ENCODE measurements around the gene KCNQ4.

Gene KCNQ4

GRCh38 chr1:40820251-40820797 is 36.7 kb downstream of the KCNQ4 start:
- no peak for DNase-seq (ENCODE audit: low spot score)

- DNase-seq (ENCODE audit: low spot score), result no peak
These were observed 37.5 kb downstream of the KCNQ4 start for GRCh38 chr1:40820911-40821693.

GRCh38 chr1:40822890-40823289 is 39.3 kb downstream of the KCNQ4 start:
- DNase-seq (ENCODE audit: low spot score), result no peak

GRCh38 chr1:40823345-40823744 is 39.8 kb downstream of the KCNQ4 start:
- no peak for DNase-seq (ENCODE audit: low spot score)

DNA sequence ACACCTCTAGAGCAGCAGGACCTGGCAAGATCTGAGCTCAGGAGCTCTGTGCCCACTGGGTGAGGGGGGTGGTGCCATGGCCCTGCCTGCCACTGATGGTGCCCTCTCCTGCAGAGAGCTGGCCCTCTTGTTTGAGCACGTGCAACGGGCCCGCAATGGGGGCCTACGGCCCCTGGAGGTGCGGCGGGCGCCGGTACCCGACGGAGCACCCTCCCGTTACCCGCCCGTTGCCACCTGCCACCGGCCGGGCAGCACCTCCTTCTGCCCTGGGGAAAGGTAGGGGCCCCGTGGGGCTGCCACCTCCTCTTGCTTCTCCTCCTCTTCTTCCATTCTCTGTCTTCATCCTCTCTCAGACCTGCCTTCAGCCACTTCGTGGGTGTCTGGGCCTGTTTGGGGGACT is 40.4 kb downstream of the KCNQ4 start:
- no peak for DNase-seq (ENCODE audit: low spot score)

DNA sequence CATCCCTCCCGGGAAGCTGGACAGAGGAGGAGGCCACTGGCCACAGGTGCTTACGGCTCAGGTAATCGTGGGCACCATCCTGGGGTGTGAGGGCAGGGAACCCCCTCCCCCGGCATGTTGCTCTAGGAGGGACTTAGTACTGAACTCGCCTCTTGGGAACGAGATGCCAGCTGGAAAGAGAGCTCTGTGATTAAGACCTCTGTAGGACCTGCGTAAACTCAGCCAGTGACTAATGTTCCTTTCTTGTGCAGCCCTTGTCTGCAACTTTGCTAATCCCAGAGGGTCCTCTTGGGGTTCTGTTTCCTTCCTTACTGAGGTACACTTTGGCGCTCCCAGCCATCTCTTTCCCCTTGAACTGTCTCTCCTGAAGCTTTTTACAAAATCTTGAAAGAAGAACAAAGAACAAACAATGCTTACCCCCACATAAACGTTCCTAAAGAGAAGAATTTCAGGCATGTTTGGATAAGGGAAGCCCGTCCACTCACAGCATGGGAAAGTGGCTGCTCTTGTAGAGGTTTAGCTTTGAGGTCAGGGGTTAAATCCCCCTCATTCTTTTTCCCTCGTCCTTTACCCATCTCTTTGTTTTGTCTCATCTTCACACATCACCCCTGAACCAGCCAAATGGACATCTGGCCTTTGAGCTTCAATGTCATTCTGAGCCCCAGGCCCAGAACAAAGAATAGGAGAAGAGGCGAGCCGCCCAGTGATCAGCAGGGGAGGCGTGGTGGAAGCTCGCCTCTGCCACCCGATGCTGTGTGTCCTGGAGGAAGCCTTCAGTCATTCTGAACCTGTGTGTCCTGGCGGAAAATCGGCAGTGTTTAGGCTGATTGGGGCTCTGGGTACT is 41.2 kb downstream of the KCNQ4 start:
- no peak for DNase-seq (ENCODE audit: low spot score)

GRCh38 chr1:40825435-40825788 is 41.8 kb downstream of the KCNQ4 start:
- DNase-seq (ENCODE audit: low spot score), result no peak

DNA sequence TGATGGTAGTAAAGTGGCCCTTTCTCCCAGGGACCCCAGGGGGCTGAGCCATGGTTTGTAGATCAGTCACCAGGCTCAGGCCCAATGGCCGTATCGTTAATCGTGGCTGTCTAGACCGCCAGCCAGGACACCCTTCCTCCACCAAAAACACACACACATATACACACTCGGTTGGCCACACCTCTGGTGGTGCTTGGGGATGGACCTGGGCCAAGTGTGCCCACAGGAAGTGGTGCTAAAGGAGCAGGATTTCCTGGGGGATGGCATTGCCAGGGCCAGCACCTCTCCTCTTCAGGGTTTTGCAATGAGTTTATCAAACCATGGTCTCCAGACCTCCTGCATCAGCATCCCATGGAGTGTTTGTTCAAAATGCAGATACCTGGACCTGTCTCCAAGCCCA is 42.4 kb downstream of the KCNQ4 start:
- DNase-seq (ENCODE audit: low spot score), result no peak

DNA sequence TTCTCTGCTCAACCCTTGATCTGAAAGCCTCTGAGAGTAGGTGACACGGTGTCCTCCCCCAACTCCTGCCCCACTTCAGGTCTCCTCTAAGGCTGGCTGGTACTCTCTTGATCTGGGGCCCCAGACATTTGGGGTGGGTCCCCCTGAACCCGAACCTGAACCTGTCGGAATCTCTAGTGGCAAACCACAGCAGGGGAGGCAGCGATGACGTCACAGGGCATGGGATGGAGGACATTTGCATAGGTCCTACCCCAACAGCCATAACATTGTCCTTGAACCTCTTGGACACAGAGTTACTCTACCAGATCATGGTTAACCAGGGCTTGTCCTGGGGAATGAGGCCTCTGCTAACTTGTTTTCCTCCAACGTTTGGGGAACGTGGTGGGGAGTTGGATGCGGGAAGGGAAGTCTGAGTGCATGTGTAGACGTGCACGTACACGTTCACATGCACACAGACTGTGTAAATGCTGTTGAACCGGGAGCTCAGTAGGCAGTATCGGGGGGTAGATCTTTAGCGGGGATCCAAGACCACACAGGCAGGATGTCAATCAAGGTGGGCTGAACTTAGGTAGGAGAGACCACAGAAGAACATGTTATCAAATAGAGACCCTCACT is 46.2 kb downstream of the KCNQ4 start:
- no peak for DNase-seq (ENCODE audit: low spot score)

GRCh38 chr1:40830419-40830943 is 46.9 kb downstream of the KCNQ4 start:
- no peak for DNase-seq (ENCODE audit: low spot score)

GRCh38 chr1:40831001-40831732 is 47.6 kb downstream of the KCNQ4 start:
- no peak for DNase-seq (ENCODE audit: low spot score)

GRCh38 chr1:40833979-40834378 is 50.4 kb downstream of the KCNQ4 start:
- DNase-seq (ENCODE audit: low spot score), result no peak

DNA sequence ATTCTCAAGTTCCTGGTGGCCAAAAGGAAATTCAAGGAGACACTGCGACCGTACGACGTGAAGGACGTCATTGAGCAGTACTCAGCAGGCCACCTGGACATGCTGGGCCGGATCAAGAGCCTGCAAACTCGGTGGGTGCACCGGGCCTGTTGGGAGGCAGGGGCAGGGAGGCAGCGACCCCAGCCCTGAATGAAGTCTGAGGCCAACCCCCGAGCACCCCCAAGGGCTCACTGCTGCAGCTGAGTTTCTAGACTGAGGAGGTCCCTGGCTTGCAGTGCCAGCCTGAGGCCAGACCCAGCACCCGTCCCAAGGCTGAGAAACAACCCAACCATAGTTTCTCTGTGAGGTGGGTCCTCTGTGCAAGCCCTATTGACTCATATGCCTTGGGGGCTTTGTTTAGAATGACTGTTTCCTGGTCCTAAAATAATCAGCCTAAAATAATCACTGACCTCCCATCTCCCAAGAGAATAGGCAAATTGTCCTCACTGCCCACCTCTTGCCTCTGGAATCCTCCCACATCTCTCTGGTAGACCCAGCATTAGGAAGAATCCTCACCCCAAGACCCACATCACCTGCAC is 51.5 kb downstream of the KCNQ4 start:
- DNase-seq (ENCODE audit: low spot score), result no peak

DNA sequence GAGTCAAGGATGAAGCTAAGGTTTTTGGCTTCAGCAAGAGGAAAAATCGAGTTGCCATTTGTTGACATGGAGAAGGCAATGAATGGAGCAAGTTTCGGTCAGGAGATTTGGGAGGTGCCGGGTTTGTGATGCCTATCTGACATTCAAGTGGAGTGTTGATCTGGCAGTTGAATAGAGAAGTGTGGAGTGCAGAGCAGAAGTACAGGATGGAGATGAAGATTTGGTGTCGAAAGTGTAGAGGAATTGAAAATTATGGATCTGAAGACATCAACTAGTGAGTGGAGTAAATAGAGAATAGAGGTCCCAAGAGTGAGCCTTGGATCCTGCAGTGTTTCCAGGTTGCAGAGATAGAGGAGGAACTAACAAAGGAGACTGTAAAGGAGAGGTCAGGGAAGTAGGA is 52.7 kb downstream of the KCNQ4 start:
- DNase-seq (ENCODE audit: low spot score), result no peak

GRCh38 chr1:40837601-40838000 is 54.0 kb downstream of the KCNQ4 start:
- no peak for DNase-seq (ENCODE audit: low spot score)

- DNase-seq (ENCODE audit: low spot score), result no peak
These were observed 54.7 kb downstream of the KCNQ4 start for GRCh38 chr1:40838045-40838979.

GRCh38 chr1:40838980-40839942 is 55.7 kb downstream of the KCNQ4 start:
- no peak for DNase-seq (ENCODE audit: low spot score)

DNA sequence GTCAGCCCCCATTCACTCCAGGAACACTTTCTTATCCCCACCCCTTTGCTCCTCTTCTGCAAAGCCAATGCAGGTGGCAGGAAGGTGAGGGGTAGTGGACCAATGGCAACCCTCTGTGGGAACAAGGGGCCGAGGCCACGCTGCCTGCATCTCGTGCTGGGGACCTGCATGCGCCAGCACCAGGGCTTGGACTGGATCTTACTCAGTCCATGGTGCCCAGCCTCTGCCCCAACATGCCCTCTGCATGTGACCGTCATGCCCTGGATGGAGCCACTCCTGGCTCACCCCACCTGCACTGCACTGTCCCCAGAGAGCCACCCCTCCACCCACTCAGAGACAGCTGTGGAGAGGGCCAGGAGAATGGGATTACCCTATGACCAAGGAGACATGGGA is 56.4 kb downstream of the KCNQ4 start:
- DNase-seq (ENCODE audit: low spot score), result no peak
